Lower lobe of right lung (tissue), 2 donors: ENCODE data around the gene ATP10A. TPM values are rescaled to one million over a fixed set of nuclear protein-coding genes. Genes with fewer than 3 reads are reported as not detected.

Experiments
- ATAC-seq, 2 donors: fragments of 200-7000 bp; cut with Tn5 transposase; one replicate each; pipeline ENCODE4 v1.9.1; 2020 to 2022; ENCODE audit warnings: mild to moderate bottlenecking in 2 of 2, moderate library complexity in 2 of 2
- DNase-seq: peaks from one replicate; pipeline ENCODE4 v3.0.0-alpha.2; 2020
- H3K27ac ChIP-seq: fragments of 200-600 bp; one replicate; pipeline ENCODE4 v1.8.0; 2022
- H3K27me3 ChIP-seq: fragments of 200-600 bp; one replicate; pipeline ENCODE4 v1.8.0; 2022; ENCODE audit warnings: low read depth
- H3K36me3 ChIP-seq: fragments of 200-600 bp; one replicate; pipeline ENCODE4 v1.8.0; 2022; ENCODE audit warnings: mild to moderate bottlenecking
- H3K4me1 ChIP-seq: fragments of 200-600 bp; one replicate; pipeline ENCODE4 v1.8.0; 2022
- H3K4me3 ChIP-seq: fragments of 200-600 bp; one replicate; pipeline ENCODE4 v1.8.0; 2022; ENCODE audit warnings: mild to moderate bottlenecking
- H3K9me3 ChIP-seq: fragments of 200-600 bp; one replicate; pipeline ENCODE4 v1.8.0; 2022
- intact Hi-C: fragments of 100-400 bp; cut with DNase I; formaldehyde crosslinking; loops from one replicate; pipeline ENCODE4 v1.11.0; 2022
- total RNA-seq: library from RNA; stranded (reverse); fragmentation: NEBNext Ultra II Directional; extraction: Animal tissue kit (Norgen Biotek cat#: 25700); gene quantifications from one replicate; pipeline ENCODE4 v1.2.1, GENCODE V29; 2021
- TF ChIP-seq, protein P1 (sequence below): fragments of 200-600 bp; IDR thresholded peaks from one replicate; pipeline ENCODE4 v1.8.0; 2022; ENCODE audit warnings: antibody characterized with exemption, mild to moderate bottlenecking
- donor health status: DM: no; HTN: yes; CAD: no; lungs with severe emphysema.

The ATP10A gene
- total RNA-seq, 1 donor from 2014 or later: 43.5 TPM

DNA sequence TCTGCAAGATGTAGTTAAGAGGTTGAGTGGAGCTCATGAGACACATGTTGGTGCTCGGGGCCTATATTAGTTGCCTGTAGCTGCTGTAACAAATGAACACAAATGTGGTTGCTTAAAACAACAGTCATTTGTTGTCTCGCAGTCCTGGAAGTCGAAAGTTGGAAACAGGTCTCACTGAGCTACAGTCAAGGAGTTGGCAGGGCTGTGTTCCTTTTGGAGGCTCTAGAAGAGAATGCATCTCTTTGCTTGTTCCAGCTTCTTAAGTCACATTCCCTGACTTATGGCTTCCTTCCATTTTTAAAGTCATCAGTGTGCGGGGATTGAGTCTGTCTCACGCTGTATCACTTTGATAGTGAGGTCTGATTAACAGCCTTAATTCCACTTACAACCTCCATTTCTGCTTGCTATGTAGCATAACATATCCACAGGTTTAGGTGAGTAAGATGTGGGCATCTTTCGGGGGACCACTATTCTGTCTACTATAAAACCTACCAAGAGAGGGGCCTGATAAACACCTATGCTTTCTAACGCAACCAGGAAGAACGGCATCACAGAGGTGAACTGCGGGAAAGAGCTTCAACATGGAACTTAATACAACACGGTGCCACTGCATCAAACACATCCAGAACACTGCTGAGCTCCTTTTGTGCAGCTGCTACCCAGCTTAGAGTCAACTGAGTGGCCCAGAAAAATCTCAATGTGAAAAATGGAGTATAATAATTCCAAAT is 119.4 kb downstream of the ATP10A start:
- H3K27me3 ChIP-seq: no peaks in the 10 kb centered on the region
- intact Hi-C loops: no loop called here
- H3K27ac ChIP-seq: no peak overlapping the region
- H3K4me1 ChIP-seq: peaks cover under 1% of the 10 kb centered on the region
- H3K9me3 ChIP-seq: no peaks in the 10 kb centered on the region
- no peaks in the 10 kb centered on the region for H3K36me3 ChIP-seq
- no peak for ATAC-seq
- no peak overlapping the region for H3K4me3 ChIP-seq
- TF ChIP-seq, protein P1, sequence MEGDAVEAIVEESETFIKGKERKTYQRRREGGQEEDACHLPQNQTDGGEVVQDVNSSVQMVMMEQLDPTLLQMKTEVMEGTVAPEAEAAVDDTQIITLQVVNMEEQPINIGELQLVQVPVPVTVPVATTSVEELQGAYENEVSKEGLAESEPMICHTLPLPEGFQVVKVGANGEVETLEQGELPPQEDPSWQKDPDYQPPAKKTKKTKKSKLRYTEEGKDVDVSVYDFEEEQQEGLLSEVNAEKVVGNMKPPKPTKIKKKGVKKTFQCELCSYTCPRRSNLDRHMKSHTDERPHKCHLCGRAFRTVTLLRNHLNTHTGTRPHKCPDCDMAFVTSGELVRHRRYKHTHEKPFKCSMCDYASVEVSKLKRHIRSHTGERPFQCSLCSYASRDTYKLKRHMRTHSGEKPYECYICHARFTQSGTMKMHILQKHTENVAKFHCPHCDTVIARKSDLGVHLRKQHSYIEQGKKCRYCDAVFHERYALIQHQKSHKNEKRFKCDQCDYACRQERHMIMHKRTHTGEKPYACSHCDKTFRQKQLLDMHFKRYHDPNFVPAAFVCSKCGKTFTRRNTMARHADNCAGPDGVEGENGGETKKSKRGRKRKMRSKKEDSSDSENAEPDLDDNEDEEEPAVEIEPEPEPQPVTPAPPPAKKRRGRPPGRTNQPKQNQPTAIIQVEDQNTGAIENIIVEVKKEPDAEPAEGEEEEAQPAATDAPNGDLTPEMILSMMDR: no peak
- no peak for DNase-seq

DNA sequence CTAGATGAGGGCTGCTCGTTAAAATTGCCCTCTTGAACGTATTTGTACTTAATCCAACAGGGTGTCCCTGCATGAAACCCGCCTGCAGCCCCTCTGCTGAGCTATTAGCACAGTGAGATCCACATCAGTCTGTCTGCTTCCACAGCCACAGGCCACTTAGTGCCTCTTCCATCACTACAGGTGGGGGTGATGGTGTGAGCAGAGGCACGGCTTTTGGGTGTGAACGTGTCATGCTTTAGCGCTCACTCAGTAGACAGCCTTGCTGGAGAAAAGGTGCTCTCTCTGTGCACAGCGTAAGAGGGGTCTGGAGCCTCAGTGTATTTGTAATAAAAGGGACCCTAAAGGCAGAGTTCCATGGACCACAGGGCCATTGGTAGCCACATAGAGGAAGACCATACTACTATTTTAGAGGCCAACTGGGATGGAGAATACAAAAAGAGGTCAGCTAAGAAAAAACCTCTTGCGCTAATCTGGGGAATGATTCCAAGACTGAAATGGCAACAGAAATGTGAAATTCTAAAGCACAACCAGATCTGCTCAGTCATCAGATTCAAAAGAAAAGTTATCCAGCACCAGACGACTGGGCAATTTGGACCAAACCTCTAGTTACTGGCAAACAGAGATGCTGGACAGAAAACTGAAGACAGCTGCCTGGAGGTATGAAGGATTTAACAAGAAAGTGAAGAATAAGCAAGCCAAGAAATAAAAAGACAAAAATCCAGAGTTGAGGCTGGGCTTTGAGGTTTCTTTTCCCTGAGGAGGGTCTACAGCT is 120.2 kb downstream of the ATP10A start:
- no peaks in the 10 kb centered on the region for H3K27me3 ChIP-seq
- TF ChIP-seq, protein P1: no peak
- DNase-seq (no peak), ATAC-seq (no peak)
- H3K27ac ChIP-seq: no peak overlapping the region
- H3K4me3 ChIP-seq: no peak overlapping the region
- intact Hi-C loops: no loop called here
- H3K4me1 ChIP-seq: peaks cover 5% of the 10 kb centered on the region
- no peaks in the 10 kb centered on the region for H3K36me3 ChIP-seq
- H3K9me3 ChIP-seq: no peaks in the 10 kb centered on the region

DNA sequence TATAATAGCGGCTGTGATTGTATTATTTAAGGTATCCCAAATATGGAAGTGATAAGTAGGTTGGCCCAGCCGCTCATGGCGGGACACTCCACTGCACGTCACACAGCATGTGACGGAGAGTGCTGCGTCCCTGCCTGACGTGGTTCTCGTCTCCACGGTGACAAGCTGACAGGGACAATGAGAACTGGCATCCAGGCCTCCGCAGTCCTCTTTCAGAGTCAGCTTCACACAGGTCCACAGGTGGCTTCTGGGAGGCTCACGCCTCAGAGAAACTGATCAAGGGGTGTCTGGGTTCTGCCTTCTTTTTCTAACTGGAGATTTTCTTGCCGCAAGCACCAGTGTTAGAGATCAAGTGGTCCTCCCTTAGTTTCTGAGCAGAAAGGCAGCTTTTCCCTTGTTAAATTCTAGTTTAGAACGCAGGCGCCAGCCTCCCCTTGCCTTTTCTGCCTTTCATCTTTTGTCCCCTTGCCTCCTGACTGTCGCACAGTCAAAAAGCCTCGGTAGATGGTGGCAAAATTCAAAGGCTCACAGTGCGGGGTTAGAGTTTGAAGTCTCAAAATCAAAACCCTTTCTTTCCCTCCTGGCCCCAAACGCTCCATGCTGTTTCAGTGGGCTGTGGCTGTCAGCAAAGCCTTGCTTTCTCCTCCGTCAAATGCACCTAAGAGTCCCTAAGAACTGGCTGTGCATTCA is 120.9 kb downstream of the ATP10A start:
- Histone ChIP-seq H3K27ac (no peak overlapping the region), H3K36me3 (no peaks in the 10 kb centered on the region), H3K27me3 (no peaks in the 10 kb centered on the region), H3K9me3 (no peaks in the 10 kb centered on the region), H3K4me3 (no peak overlapping the region), H3K4me1 (peaks cover 5% of the 10 kb centered on the region)
- TF ChIP-seq, protein P1: no peak
- intact Hi-C loops: no loop called here
- ATAC-seq (no peak), DNase-seq (no peak)

DNA sequence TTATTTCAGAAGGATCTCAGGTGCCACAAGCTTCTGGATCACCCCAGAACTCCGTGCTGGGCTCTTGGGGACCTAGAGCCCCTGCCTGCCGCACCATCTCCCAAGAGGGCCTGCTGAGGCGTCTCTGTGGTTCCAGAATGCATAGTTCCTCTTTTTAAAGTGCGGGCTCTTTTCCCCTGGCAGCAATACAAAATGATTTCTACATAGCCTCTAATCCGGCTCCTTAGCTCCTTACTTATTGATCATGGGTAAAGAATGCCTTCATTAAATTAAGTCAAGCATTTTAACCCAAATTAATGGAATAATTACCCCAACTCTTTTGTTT is 121.9 kb downstream of the ATP10A start:
- intact Hi-C loops: no loop called here
- H3K27ac ChIP-seq: no peak overlapping the region
- TF ChIP-seq, protein P1: no peak
- H3K27me3 ChIP-seq: no peaks in the 10 kb centered on the region
- ATAC-seq: peak in 1 of 2 donors; percentile 40
- H3K4me3 ChIP-seq: no peak overlapping the region
- no peaks in the 10 kb centered on the region for H3K9me3 ChIP-seq
- DNase-seq: no peak
- peaks cover 5% of the 10 kb centered on the region for H3K4me1 ChIP-seq
- H3K36me3 ChIP-seq: no peaks in the 10 kb centered on the region

DNA sequence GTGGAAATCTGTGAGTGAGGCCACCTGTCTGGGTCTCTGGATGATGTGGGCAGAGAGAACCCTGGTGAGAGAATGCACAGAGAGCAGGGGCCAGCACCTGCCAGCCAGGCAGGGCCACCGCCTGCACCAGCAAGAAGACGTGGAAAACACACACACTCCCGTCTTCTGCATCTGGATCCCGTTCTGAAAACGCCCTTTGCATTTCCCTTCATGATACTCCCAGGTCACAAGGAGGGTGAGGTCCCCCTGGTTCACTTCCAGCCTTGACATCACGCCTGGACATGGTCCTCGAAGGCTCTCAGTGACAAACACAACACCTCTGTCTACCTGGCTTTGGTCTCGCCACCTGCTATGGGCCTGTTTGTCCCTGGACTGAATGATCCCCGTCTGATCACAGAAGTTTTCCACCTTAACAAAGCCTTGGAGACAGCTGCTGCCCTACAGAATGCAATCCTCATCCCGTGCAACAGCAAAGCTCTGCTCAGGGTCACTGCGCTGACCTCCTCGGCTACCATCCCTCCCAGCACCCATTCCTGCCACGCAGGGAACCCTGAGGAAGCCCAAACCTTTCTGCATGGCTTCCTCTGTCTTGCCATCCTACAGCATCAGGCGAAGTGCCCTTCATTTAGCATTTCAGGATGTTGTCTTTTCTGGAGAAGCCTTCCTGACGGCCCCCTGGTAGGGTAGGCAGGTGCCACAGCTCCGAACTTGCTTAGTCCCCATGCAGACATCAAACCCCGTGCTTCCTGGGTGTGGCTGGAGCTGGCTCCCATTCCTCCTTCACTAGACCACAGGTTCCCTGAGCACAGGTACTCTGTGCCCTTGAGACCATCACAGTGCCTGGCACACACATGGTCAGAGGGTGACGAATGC is 122.5 kb downstream of the ATP10A start:
- ATAC-seq: no peak
- no peaks in the 10 kb centered on the region for H3K9me3 ChIP-seq
- TF ChIP-seq, protein P1: no peak
- intact Hi-C loops: no loop called here
- peaks cover 5% of the 10 kb centered on the region for H3K4me1 ChIP-seq
- H3K36me3 ChIP-seq: peaks cover 3% of the 10 kb centered on the region
- no peak for DNase-seq
- no peak overlapping the region for H3K4me3 ChIP-seq
- H3K27me3 ChIP-seq: no peaks in the 10 kb centered on the region
- no peak overlapping the region for H3K27ac ChIP-seq
